ENCODE data around the gene NCOA7. TPM values are rescaled to one million over a fixed set of nuclear protein-coding genes. Genes with fewer than 3 reads are reported as not detected.

NCOA7 gene, protein sequence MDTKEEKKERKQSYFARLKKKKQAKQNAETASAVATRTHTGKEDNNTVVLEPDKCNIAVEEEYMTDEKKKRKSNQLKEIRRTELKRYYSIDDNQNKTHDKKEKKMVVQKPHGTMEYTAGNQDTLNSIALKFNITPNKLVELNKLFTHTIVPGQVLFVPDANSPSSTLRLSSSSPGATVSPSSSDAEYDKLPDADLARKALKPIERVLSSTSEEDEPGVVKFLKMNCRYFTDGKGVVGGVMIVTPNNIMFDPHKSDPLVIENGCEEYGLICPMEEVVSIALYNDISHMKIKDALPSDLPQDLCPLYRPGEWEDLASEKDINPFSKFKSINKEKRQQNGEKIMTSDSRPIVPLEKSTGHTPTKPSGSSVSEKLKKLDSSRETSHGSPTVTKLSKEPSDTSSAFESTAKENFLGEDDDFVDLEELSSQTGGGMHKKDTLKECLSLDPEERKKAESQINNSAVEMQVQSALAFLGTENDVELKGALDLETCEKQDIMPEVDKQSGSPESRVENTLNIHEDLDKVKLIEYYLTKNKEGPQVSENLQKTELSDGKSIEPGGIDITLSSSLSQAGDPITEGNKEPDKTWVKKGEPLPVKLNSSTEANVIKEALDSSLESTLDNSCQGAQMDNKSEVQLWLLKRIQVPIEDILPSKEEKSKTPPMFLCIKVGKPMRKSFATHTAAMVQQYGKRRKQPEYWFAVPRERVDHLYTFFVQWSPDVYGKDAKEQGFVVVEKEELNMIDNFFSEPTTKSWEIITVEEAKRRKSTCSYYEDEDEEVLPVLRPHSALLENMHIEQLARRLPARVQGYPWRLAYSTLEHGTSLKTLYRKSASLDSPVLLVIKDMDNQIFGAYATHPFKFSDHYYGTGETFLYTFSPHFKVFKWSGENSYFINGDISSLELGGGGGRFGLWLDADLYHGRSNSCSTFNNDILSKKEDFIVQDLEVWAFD
- 11.0 and 11.2 TPM in 2 replicates for total RNA-seq
- long read RNA-seq, partial matches to known transcripts, result 2 of 2 reads
- long read RNA-seq, other reads (novel, unspliced or antisense), result 0 of 2 reads

DNA sequence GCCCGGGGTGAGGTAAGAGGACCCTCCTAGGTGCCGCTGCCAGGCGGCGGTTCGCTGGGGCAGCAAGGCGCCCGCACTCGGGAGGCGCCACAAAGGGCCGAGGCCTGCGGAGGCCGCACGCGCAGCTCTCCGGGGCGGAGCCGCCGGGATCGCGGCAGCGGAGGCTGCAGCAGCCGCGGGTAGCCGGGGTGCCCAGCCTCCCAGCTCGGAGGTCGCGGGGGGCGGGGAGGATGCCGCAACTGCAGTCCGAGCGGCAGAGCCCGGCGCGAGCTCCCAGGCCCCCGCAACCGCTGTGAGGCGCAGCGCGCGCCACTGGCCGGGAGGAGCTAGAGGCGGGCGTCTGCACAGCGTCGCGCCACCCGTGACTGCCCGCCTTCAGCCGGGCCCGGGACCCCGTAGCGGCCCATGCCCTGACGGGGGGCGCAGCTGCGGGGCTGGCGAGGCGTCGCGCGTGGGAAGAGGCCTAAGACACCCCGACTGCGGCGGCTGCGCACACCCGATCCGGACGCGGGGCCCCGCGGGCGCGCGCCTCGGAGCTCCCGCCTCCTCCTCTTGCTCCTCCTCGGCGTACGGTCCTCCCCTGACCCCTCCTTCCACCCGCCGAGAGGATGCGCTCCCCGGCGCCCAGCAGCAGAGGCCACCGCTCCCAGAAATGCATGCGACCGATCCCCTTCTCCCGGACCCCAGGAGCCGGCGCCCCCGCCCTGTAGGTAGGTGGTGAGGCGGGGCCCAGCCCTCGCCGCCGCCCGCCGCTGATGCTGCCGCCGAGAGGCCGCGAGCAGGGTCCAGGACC lies at the start of gene NCOA7:
Gene NCOA7, plus strand, starts transcription at position 603 of the 793 bp plus-strand sequence. CDS start 24,395 bp downstream, outside the sequence.
- DNase-seq (ENCODE audit: low read depth, low spot score), result peak; percentile 54
- Mint-ChIP-seq H3K4me1 (peaks cover 17% of the 10 kb centered on the region), H3K4me3 (peak within 1 kb of the TSS; percentile 95), H3K9me3 (no peaks in the 10 kb centered on the region), H3K36me3 (ENCODE audit: low read depth) (no peaks in the 10 kb centered on the region), H3K27ac (ENCODE audit: unreplicated experiment) (peak within 1 kb of the TSS; percentile 97), H3K27me3 (ENCODE audit: low read depth) (peaks cover 15% of the 10 kb centered on the region)
- TF ChIP-seq, protein P1, sequence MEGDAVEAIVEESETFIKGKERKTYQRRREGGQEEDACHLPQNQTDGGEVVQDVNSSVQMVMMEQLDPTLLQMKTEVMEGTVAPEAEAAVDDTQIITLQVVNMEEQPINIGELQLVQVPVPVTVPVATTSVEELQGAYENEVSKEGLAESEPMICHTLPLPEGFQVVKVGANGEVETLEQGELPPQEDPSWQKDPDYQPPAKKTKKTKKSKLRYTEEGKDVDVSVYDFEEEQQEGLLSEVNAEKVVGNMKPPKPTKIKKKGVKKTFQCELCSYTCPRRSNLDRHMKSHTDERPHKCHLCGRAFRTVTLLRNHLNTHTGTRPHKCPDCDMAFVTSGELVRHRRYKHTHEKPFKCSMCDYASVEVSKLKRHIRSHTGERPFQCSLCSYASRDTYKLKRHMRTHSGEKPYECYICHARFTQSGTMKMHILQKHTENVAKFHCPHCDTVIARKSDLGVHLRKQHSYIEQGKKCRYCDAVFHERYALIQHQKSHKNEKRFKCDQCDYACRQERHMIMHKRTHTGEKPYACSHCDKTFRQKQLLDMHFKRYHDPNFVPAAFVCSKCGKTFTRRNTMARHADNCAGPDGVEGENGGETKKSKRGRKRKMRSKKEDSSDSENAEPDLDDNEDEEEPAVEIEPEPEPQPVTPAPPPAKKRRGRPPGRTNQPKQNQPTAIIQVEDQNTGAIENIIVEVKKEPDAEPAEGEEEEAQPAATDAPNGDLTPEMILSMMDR (conservative IDR thresholded peaks at IDR 0.05), result no peak

GRCh38 chr6:125741336-125741735 lies 49.4 kb upstream of the NCOA7 start:
- Mint-ChIP-seq H3K4me3 (no peak overlapping the region), H3K27me3 (ENCODE audit: low read depth) (peaks cover 85% of the 10 kb centered on the region), H3K4me1 (peaks cover 10% of the 10 kb centered on the region), H3K27ac (ENCODE audit: unreplicated experiment) (no peak overlapping the region), H3K9me3 (no peaks in the 10 kb centered on the region), H3K36me3 (ENCODE audit: low read depth) (no peaks in the 10 kb centered on the region)
- no peak for DNase-seq (ENCODE audit: low read depth, low spot score)
- TF ChIP-seq, protein P1 (conservative IDR thresholded peaks at IDR 0.05), result no peak

DNA sequence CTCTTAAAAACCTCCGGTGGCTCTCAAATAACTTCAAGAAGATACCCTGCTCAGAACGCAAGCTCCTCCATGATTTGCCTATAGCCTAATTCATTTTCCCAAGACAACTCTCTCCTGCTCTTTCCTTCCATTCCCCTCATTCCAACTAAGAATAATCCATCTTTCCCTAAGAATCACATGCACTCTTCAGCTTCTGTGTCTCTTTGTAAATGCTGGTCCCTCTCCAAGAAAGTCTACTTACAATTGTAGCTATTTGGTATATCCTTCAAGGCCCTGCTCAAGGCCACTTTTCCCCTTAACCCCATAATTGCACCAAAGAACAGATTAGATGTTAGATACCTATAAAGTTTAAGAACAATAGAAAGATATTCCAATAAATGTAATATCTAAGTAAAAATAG lies 48.7 kb upstream of the NCOA7 start:
- TF ChIP-seq, protein P1 (conservative IDR thresholded peaks at IDR 0.05), result no peak
- Mint-ChIP-seq H3K4me3 (no peak overlapping the region), H3K27ac (ENCODE audit: unreplicated experiment) (no peak overlapping the region), H3K27me3 (ENCODE audit: low read depth) (peaks cover 85% of the 10 kb centered on the region), H3K9me3 (no peaks in the 10 kb centered on the region), H3K4me1 (peaks cover 17% of the 10 kb centered on the region), H3K36me3 (ENCODE audit: low read depth) (no peaks in the 10 kb centered on the region)
- DNase-seq (ENCODE audit: low read depth, low spot score), result no peak

- no peak for DNase-seq (ENCODE audit: low read depth, low spot score)
- H3K27ac Mint-ChIP-seq (ENCODE audit: unreplicated experiment), result no peak overlapping the region
- H3K36me3 Mint-ChIP-seq (ENCODE audit: low read depth), result no peaks in the 10 kb centered on the region
- H3K4me1 Mint-ChIP-seq, result peaks cover 17% of the 10 kb centered on the region
- H3K27me3 Mint-ChIP-seq (ENCODE audit: low read depth), result peaks cover 86% of the 10 kb centered on the region
- TF ChIP-seq, protein P1 (conservative IDR thresholded peaks at IDR 0.05), result no peak
- no peaks in the 10 kb centered on the region for H3K9me3 Mint-ChIP-seq
- no peak overlapping the region for H3K4me3 Mint-ChIP-seq
Observed at GRCh38 chr6:125742464-125743120, 48.2 kb upstream of the NCOA7 start.
